NT2/D1 (cell line): Measurements from ENCODE around the gene SLC44A4.

Experiments
- SUZ12 ChIP-seq: IDR thresholded peaks from 2 replicates; pipeline ENCODE4 v1.6.1; 2011; ENCODE audit not compliant: insufficient read length, insufficient read depth; ENCODE audit errors: extremely low read depth
- YY1 ChIP-seq: IDR thresholded peaks from 2 replicates; pipeline ENCODE4 v1.6.1; 2011; ENCODE audit not compliant: insufficient read length, insufficient read depth

DNA sequence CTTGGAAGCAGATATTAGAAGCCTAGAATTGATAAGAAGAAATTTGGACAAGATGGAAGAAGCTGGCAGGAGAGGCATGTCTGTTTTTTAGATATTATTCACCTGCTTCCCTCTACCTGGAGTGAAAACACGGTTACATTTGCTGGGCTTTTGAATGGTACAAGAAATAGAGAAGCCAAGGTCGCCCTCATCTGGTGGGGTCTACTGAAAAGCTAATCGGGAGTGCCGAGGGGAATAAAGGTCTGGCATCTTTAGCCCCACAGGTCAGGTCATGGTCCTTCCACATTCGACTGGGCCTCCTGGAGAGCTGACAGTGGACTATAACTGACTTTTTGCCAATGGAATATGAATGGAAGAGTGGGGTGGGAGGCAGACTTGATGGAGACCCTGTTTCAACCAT lies 44.1 kb upstream of the SLC44A4 start:
- no peak for TF ChIP-seq YY1
- no peak for TF ChIP-seq SUZ12
